G401 (cell line): ENCODE results near the gene GPR34. TPM values are rescaled to one million over a fixed set of nuclear protein-coding genes. Genes with fewer than 3 reads are reported as not detected.
"Not testable (repeated sequence)": the region's sequence is repeated elsewhere in the genome, so short reads cannot be mapped to it uniquely, and the experiment has no call there.

Experiments
- DNase-seq: peaks from one replicate; pipeline ENCODE4 v3.0.0-alpha.2; 2015; ENCODE audit warnings: low spot score
- in situ Hi-C: cut with HindIII; loops from 2 replicates; pipeline ENCODE4 v1.10.0; 2016; ENCODE audit warnings: low sequenced_read_pairs, mixed read lengths
- total RNA-seq: library from RNA; depleted of rRNA; stranded (reverse); fragments of >200 nt; shearing (Covaris generic); gene quantifications from 2 replicates; pipeline ENCODE4 v1.2.3, GENCODE V29; 2014

Gene GPR34
- total RNA-seq, 1 experiment from 2014 or later, result not detected

- DNase-seq, result no peak
- in situ Hi-C loops, result no loop called here
Measured at GRCh38 chrX:41688156-41688555, 617 bp upstream of the GPR34 start.

GRCh38 chrX:41689711-41690110, 938 bp downstream of the GPR34 start:
- no peak for DNase-seq
- in situ Hi-C loops, result no loop called here

- no peak for DNase-seq
- in situ Hi-C loops, result no loop called here
Measured at GRCh38 chrX:41692162-41692749, 3.5 kb downstream of the GPR34 start.

GRCh38 chrX:41693024-41693423, 4.3 kb downstream of the GPR34 start:
- in situ Hi-C loops, result no loop called here

GRCh38 chrX:41695426-41695825, 6.7 kb downstream of the GPR34 start:
- in situ Hi-C loops, result no loop called here
- no peak for DNase-seq

More at GRCh38 chrX:41693024-41693423, 4.3 kb downstream of the GPR34 start:
- DNase-seq, result no peak

- in situ Hi-C loops, result no loop called here
- no peak for DNase-seq
Measured at GRCh38 chrX:41703574-41704029, 14.8 kb downstream of the GPR34 start.

- in situ Hi-C loops, result no loop called here
- DNase-seq, result no peak
Measured at GRCh38 chrX:41705042-41705441, 16.3 kb downstream of the GPR34 start.

- in situ Hi-C loops, result no loop called here
- DNase-seq, result no peak
Measured at GRCh38 chrX:41705680-41706374, 17.1 kb downstream of the GPR34 start.

- DNase-seq, result no peak
- in situ Hi-C loops, result no loop called here
Measured at GRCh38 chrX:41707218-41707617, 18.4 kb downstream of the GPR34 start.

- in situ Hi-C loops, result no loop called here
- DNase-seq, result no peak
Measured at GRCh38 chrX:41708486-41708885, 19.7 kb downstream of the GPR34 start.

- DNase-seq, result no peak
- in situ Hi-C loops, result no loop called here
Measured at GRCh38 chrX:41711021-41711667, 22.4 kb downstream of the GPR34 start.

- DNase-seq, result no peak
- in situ Hi-C loops, result no loop called here
Measured at GRCh38 chrX:41716222-41716621, 27.4 kb downstream of the GPR34 start.

GRCh38 chrX:41716767-41717473, 28.1 kb downstream of the GPR34 start:
- no peak for DNase-seq
- in situ Hi-C loops, result no loop called here

GRCh38 chrX:41718481-41719235, 29.9 kb downstream of the GPR34 start:
- DNase-seq, result no peak
- in situ Hi-C loops, result no loop called here

- DNase-seq, result not testable (repeated sequence)
Measured at GRCh38 chrX:41719610-41720009, 30.8 kb downstream of the GPR34 start.

GRCh38 chrX:41720125-41720779, 31.5 kb downstream of the GPR34 start:
- in situ Hi-C loops, result no loop called here
- no peak for DNase-seq

More at GRCh38 chrX:41719610-41720009, 30.8 kb downstream of the GPR34 start:
- in situ Hi-C loops, result not testable (repeated sequence)

- in situ Hi-C loops, result no loop called here
- DNase-seq, result no peak
Measured at GRCh38 chrX:41721590-41721989, 32.8 kb downstream of the GPR34 start.

GRCh38 chrX:41722214-41722613, 33.4 kb downstream of the GPR34 start:
- in situ Hi-C loops, result no loop called here
- DNase-seq, result no peak
